LoVo (cell line): Measurements from ENCODE around the gene NRGN.

Experiments
- DNase-seq: peaks from one replicate; pipeline ENCODE4 v3.0.0-alpha.2; 2016; ENCODE audit warnings: low spot score

NRGN gene

GRCh38 chr11:124739479-124740276 is at the start of gene NRGN:
Gene NRGN, plus strand, starts transcription at chr11:124739942. Its CDS starts 143 bp downstream, at chr11:124740085.
- peak; percentile 86 for DNase-seq

DNA sequence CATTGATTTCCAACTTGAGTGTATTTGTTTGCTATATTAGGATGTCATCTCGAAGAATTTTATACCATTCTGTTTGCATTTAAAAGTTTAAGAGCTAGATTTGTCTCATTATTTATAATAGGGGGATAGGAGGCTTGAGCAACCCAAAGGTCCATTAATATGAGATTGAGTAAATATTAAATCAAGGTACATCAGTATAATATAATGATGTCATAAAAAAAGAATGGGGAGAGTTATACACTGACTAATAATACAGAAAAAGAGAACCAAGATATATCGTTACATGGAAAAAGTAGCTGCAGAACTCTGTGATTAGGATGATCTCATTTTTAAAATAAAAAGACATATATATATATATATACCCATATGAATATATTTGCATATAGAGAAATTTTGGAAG is 46.6 kb upstream of the NRGN start:
- DNase-seq, result no peak

DNA sequence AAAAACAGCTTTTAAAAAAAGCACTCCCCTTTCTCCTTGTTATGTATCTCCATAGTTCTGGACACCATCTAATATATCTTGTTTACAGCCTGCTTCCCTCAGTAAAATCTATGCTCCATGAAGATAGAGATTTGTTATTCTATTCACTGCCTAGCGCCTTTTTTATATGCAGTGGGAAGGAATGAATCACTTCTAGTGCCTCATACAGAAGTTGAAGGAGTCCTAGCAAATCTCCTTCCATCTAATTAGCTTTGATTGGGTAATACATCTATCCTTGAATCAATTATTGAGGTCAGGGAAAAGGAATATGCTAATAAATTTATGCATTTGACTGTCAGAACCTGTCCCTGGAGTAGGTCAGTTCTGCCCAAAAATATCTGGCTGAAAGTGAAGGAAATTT is 40.2 kb upstream of the NRGN start:
- DNase-seq, result no peak

- no peak for DNase-seq
Observed at GRCh38 chr11:124700028-124700427, 39.7 kb upstream of the NRGN start.

- DNase-seq, result no peak
Observed at GRCh38 chr11:124707829-124708228, 31.9 kb upstream of the NRGN start.

DNA sequence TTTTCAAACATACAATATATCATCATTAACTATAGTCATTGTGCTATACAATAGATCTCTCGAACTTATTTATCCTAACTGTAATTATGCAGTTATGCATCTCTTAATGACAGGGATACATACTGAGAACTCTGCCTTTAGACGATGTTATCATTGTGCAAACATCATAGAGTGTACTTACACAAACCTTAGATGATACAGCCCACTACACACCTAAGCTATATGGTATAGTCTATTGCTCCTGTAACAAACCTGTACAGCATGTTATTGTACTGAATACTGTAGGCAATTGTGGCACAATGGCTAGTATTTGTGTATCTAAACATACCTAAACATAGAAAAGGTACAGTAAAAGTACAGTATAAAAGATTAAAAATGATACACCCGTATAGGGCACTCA is 27.4 kb upstream of the NRGN start:
- no peak for DNase-seq

GRCh38 chr11:124716591-124716990 is 23.2 kb upstream of the NRGN start:
- no peak for DNase-seq

DNA sequence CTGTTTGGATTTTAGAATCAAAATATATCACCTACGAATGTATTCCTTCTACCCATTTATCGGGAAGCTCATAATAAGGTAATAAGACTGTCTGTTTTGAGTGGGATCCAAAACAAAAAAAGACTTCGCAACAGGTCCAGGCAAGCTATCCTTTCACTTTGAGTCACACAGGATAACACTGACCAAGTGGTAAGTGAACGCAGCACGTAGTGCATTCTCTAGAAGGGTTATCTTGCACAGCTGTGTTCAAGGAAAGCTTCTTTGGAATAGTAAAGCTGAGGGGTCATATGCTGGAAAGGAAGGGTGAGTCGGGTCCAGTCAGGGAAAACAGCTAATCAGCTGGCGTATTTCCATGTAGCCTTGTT is 22.3 kb upstream of the NRGN start:
- no peak for DNase-seq

- peak; percentile 41 for DNase-seq
Observed at GRCh38 chr11:124717786-124718651, 21.7 kb upstream of the NRGN start.

DNA sequence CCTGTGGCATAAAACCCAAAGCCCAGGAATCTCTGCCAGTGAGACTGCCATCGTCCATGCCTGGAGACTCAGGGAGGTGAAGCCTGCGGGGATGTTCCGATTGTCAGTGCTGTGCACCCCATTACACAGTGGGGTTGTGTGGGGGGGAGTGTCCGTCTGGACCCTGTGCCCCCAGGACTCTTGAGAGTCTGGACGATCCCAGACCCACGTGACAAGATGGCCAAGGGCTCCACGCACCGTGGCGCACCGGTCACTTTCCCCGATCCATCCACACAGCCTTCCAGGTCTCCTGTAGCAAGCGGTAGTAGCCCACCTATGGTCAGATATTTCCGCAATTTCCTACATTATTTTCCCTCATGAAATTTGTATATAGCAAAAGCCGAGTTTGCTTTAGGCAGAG is 20.9 kb upstream of the NRGN start:
- no peak for DNase-seq

GRCh38 chr11:124719534-124719933 is 20.2 kb upstream of the NRGN start:
- no peak for DNase-seq

GRCh38 chr11:124722176-124722575 is 17.6 kb upstream of the NRGN start:
- no peak for DNase-seq

DNA sequence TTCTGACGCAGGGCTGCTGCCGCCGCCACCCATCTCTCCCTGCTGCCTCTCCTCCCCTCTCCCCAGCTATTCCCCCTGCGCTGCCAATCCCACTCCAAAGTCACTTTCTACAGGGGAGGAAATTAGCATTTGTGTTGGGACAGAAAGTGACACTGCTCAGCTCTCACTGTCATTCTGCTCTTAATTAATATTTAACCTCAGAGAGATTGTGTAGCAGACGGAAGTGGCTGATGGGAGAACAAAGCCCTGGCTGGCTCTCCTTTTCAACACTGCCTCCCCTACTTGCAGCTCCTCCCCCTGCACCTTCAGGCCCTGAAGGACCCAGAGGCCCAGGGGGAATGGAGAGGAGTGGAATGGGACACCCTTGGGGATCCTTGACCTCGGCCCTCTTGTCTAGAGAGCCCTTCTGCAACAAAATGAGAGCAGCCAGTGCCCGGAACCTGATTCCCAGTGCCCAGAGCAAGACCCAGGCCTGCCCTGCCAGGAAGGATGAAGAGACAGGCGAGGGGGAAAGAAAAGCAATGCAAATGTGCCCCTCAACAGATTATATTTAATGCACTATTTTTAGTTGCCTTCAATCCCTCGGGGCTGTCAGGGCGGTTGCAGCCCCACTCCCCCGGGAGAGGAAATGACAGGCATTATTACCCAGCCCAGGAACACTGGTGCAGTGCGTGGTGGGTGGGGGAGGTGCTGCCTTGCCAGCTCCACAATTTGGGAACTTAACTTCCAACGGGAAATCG is 14.6 kb upstream of the NRGN start:
- no peak for DNase-seq

DNA sequence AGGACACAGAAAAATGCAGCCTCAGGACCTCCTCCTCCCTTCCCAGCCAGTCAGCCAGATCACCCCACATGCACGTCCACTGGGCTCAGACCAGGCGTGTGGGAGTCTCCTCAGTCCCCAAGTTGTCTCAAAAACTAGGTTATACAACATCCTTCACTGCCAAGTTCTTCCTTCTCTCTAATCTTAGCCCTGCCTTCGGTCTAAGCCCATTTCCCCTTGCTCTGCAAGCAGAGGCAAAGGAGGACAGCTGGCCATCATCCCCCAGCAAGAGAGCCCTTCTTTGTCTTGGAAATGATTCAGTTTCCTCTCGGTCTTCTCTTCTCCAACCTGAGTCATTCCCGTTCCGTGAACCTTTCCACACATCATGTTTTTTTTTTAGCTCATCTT is 14.0 kb upstream of the NRGN start:
- DNase-seq, result no peak

DNA sequence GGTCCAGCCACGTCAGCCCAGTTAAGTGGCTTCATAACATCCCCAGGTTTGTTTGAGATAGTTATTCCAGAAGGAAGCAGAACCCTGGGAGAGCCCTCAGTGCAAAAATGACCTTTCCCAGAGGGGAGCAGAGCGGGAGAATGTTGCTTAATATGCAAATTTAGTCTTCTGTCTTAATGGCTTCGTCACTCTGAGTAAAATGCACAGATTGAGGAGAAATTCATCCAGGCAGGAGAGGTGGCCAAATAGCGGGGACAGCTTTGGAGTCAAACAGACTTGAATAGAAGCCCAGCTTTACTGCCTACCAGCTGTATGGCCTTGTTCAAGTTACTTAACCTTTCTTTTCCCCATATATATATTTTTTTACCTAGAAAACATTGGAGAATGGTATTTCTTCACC is 12.3 kb upstream of the NRGN start:
- no peak for DNase-seq

DNA sequence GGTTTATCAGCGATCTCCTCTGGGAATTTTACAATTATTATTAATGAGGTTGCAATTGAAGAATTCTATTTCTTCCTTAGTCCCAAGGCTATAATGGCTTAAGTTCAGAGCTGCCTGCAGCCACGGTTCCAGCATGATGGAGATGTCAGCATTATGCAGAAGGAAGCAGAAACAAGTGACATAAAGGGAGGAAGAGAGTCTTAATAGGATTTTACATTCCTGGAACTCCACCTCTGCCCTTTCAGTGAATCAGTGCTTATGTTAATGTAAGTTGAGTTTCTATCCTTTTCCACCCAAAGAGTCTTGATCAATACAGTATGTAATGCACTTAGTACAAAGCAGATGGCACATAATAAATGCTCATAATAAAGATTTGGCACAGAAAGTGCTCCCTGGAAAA is 11.6 kb upstream of the NRGN start:
- DNase-seq, result no peak

- no peak for DNase-seq
Observed at GRCh38 chr11:124729571-124729970, 10.2 kb upstream of the NRGN start.

DNA sequence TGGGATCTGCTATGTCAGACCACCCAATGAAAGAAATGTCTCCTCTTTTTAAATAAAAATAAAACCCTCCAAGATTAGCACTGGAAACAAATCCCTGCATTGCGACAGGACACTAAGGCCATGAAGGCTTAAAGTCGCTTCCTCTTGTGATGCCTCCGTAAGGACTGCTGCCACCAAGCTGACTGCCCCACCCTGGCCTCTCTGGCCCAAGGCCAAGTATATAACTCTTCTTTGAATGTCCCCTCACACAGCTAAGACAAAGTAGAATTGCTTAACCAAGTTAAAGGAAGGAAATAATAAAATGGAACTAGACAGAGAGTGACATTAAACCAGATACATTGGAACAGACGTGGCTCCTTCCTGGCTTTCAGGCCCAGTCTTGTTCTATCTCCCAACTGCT is 7.5 kb upstream of the NRGN start:
- no peak for DNase-seq

DNA sequence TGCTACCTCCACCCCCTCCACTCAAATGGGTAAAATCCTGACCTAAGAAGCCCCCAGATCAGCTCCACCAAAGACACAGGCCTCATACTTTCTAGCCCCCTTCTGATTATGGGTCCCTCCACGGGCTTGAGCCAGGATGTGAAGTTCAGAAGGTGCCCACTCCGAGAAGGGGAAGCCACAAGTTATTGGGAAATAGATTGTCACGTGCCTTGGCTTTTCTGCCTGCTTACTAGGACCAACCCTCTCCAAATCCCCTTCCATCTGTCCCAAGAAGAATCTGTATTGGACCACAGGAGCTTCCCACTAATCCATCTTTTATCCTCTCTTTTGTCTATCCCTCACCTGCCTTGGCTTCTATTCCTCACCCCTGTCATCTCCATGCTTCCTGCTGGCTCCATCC is 3.0 kb upstream of the NRGN start:
- no peak for DNase-seq

GRCh38 chr11:124737638-124738305 is 2.0 kb upstream of the NRGN start:
- DNase-seq, result no peak

- no peak for DNase-seq
Observed at GRCh38 chr11:124738713-124739478, 846 bp upstream of the NRGN start.
